Dermis blood vessel endothelial cell (primary cell): ENCODE data around the gene MGAM2. TPM values are rescaled to one million over a fixed set of nuclear protein-coding genes. Genes with fewer than 3 reads are reported as not detected.

ENCODE experiments used
- total RNA-seq: library from RNA; depleted of rRNA; stranded (reverse); fragments of >200 nt; gene quantifications from 2 replicates; pipeline ENCODE4 v1.2.3, GENCODE V29; 2014

Gene MGAM2
- total RNA-seq, 1 donor from 2014 or later = not detected

Other genes starting within 250 kb of the MGAM2 start
- gene OR9A4, start 195.3 kb upstream of the MGAM2 start, total RNA-seq = not detected in 2 replicates
- gene CLEC5A, start 164.7 kb upstream of the MGAM2 start, total RNA-seq = not detected in 2 replicates
- gene TAS2R38, start 137.9 kb upstream of the MGAM2 start, total RNA-seq = not detected in 2 replicates
- under 0.01 TPM in 1 of 2 replicates, not detected in the other for gene MGAM, start 115.8 kb upstream of the MGAM2 start, total RNA-seq
- not detected in 2 replicates for gene PRSS58, start 146.3 kb downstream of the MGAM2 start, total RNA-seq